HepG2 (cell line): ENCODE results near the gene CKAP5. TPM values are rescaled to one million over a fixed set of nuclear protein-coding genes. Genes with fewer than 3 reads are reported as not detected.

Source experiments
- ARID2 ChIP-seq: sonication (generic); formaldehyde crosslinking; IDR thresholded peaks from 2 replicates; pipeline ENCODE4 v1.8.1; 2022; ENCODE audit warnings: mild to moderate bottlenecking, missing genetic modification reagents, borderline replicate concordance
- BCL6 ChIP-seq: IDR thresholded peaks from 2 replicates; pipeline ENCODE4 v1.6.1; 2016; ENCODE audit warnings: missing genetic modification reagents, missing compliant biosample characterization
- BORCS8-MEF2B ChIP-seq: sonication (generic); formaldehyde crosslinking; IDR thresholded peaks from 2 replicates; pipeline ENCODE4 v1.8.0; 2022; ENCODE audit warnings: mild to moderate bottlenecking, missing genetic modification reagents
- CBX1 ChIP-seq: IDR thresholded peaks from one replicate; pipeline ENCODE4 v1.6.1; 2016; ENCODE audit warnings: antibody characterized with exemption, low read depth
- KDM5A ChIP-seq: fragments of 200-600 bp; sonication (generic); IDR thresholded peaks from 2 replicates; pipeline ENCODE4 v1.7.0; 2018; ENCODE audit warnings: antibody characterized with exemption, mild to moderate bottlenecking, low read length, borderline replicate concordance
- KDM5B ChIP-seq: sonication (generic); formaldehyde crosslinking; IDR thresholded peaks from 2 replicates; pipeline ENCODE4 v1.4.0; 2020; ENCODE audit warnings: missing genetic modification reagents, mild to moderate bottlenecking, borderline replicate concordance
- MAFG ChIP-seq: sonication (generic); formaldehyde crosslinking; IDR thresholded peaks from 2 replicates; pipeline ENCODE4 v1.5.1; 2020; ENCODE audit warnings: mild to moderate bottlenecking, missing genetic modification reagents
- MED13 ChIP-seq: sonication (generic); formaldehyde crosslinking; IDR thresholded peaks from 2 replicates; pipeline ENCODE4 v1.5.0; 2020; ENCODE audit warnings: missing genetic modification reagents
- MXD3 ChIP-seq: IDR thresholded peaks from 2 replicates; pipeline ENCODE4 v1.6.1; 2016; ENCODE audit warnings: mild to moderate bottlenecking, missing biosample characterization, missing genetic modification reagents
- POLR2A ChIP-seq, 2 experiments: IDR thresholded peaks; 2 replicates each; pipeline ENCODE4 v1.6.1; 2011; ENCODE audit warnings: low read depth in 2 of 2, low read length in 2 of 2, mild to moderate bottlenecking in 1 of 2, moderate library complexity in 1 of 2; ENCODE audit not compliant: insufficient read depth in 1 of 2
- POLR2AphosphoS5 ChIP-seq: IDR thresholded peaks from 2 replicates; pipeline ENCODE4 v1.6.1; 2012; ENCODE audit warnings: low read depth, low read length
- RBM22 ChIP-seq: fragments of 200-400 bp; formaldehyde crosslinking; optimal IDR thresholded peaks from 2 replicates; pipeline ENCODE3; 2017; ENCODE audit warnings: mild to moderate bottlenecking, low read length, moderate library complexity
- RNF2 ChIP-seq: fragments of 450-650 bp; conservative IDR thresholded peaks from 2 replicates; pipeline ENCODE4 v1.6.1; 2016; ENCODE audit warnings: low read depth
- ZBTB40 ChIP-seq, 2 experiments: fragments of 450-650 bp in 1 of 2; sonication (generic) in 1 of 2; formaldehyde crosslinking in 1 of 2; IDR thresholded peaks; 2 replicates each; pipeline versions ENCODE4 v1.6.1 to v1.8.0; 2016 to 2022; ENCODE audit warnings: antibody characterized with exemption in 1 of 2, mild to moderate bottlenecking in 1 of 2, missing genetic modification reagents in 1 of 2
- ZBTB44 ChIP-seq: sonication (generic); formaldehyde crosslinking; IDR thresholded peaks from 2 replicates; pipeline ENCODE4 v1.4.0; 2020; ENCODE audit warnings: missing genetic modification reagents
- ZFX ChIP-seq: sonication (generic); formaldehyde crosslinking; IDR thresholded peaks from 2 replicates; pipeline ENCODE4 v1.4.0; 2020; ENCODE audit warnings: mild to moderate bottlenecking, low read depth, missing genetic modification reagents, moderate library complexity
- ZFY ChIP-seq: sonication (generic); formaldehyde crosslinking; IDR thresholded peaks from 2 replicates; pipeline ENCODE4 v1.4.0; 2020; ENCODE audit warnings: missing genetic modification reagents
- ZNF263 ChIP-seq: sonication (generic); formaldehyde crosslinking; IDR thresholded peaks from 2 replicates; pipeline ENCODE4 v1.4.0; 2020; ENCODE audit warnings: missing genetic modification reagents
- ZNF891 ChIP-seq: sonication (generic); formaldehyde crosslinking; IDR thresholded peaks from 2 replicates; pipeline ENCODE4 v1.5.0; 2020; ENCODE audit warnings: mild to moderate bottlenecking, missing genetic modification reagents
- polyA plus RNA-seq, 8 experiments: library from polyadenylated mRNA; depleted of rRNA in 3 of 8; stranded (reverse) in 7 of 8; unstranded in 1 of 8; fragments of >200 nt; fragmentation: Illumina TruSeq in 4 of 8; extraction: Trizol in 4 of 8; gene quantifications; 2 replicates each; pipeline versions ENCODE4 v1.2.1 to v1.2.3, GENCODE V29; 2011 to 2016; ENCODE audit warnings: low read depth in 4 of 8, missing spikeins in 1 of 8, mixed read lengths in 1 of 8; ENCODE audit not compliant: insufficient read depth in 1 of 8
- total RNA-seq, 5 experiments: library from RNA; depleted of rRNA; stranded (reverse); fragments of >200 nt; fragmentation: Illumina TruSeq; extraction: Trizol; gene quantifications; 2 replicates each; pipeline ENCODE4 v1.2.3, GENCODE V29; 2016; ENCODE audit warnings: low read depth in 1 of 5
- TF ChIP-seq, protein P1 (sequence below): sonication (generic); formaldehyde crosslinking; IDR thresholded peaks from 2 replicates; pipeline ENCODE4 v1.5.0; 2020; ENCODE audit warnings: mild to moderate bottlenecking, low read depth, missing genetic modification reagents, borderline replicate concordance

Gene CKAP5
- total and polyA plus RNA-seq, 2 of the 13 experiments (the other 11 are each of a cell fraction or from before 2014, with no cell fraction given): 79.2 to 103 TPM

DNA sequence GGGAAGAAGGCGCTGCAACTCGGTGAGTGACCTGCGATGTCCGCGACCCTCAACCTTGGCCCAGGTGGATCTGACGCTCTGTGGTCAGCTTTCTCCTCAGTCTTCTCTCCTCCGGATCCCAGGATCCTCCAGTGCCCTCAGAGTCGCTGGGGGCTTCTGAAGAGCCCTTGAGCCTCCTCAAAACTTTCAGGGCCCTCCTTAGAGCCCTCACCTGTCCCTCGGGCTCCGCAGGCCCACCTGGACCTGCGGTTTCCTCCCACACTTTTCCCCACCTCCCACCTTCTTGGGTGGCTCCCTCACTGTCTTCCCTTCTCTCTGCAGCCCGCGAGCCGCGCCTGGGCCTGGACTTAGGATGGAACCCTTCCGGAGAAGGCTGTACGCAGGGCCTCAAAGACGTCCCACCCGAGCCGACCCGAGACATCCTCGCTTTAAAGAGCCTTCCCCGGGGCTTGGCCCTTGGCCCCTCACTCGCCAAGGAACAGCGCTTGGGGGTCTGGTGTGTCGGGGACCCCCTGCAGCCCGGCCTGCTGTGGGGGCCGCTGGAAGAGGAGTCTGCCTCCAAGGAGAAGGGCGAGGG lies 144.9 kb downstream of the CKAP5 start (continued):
- TF ChIP-seq ZNF891 (peak; percentile 49; the same call in 1 of the 2 replicates), ARID2 (CRISPR knock-in tag) (no peak), POLR2A (IDR thresholded peaks at IDR 0.05; ENCODE audit: insufficient read depth in 1 of 2, low read depth in 2 of 2, low read length in 2 of 2) (peak in 1 of 2 experiments; percentile 72; a peak in 2 of 4 replicates), RNF2 (no peak), RBM22 (no peak), ZFX (0 out of 2 replicates have a peak, but pooled peaks have one; percentile 32), BORCS8-MEF2B (CRISPR knock-in tag) (0 out of 2 replicates have a peak, but pooled peaks have one; percentile 18), BCL6 (CRISPR knock-in tag) (no peak), ZBTB44 (CRISPR knock-in tag) (no peak), MXD3 (CRISPR knock-in tag) (peak; percentile 7; the same call in 1 of the 2 replicates), CBX1 (no peak), KDM5B (CRISPR knock-in tag) (0 out of 2 replicates have a peak, but pooled peaks have one; percentile 11), MAFG (CRISPR knock-in tag) (no peak), POLR2AphosphoS5 (peak; percentile 51; the same call in 1 of the 2 replicates), KDM5A (peak; percentile 98), ZNF263 (peak; percentile 28; the same call in 1 of the 2 replicates), ZFY (CRISPR knock-in tag) (peak; percentile 65), ZBTB40 (IDR thresholded peaks at IDR 0.05) (no peak), ZBTB40 (CRISPR knock-in tag; IDR thresholded peaks at IDR 0.05) (no peak), MED13 (no peak)
- TF ChIP-seq, protein P1, sequence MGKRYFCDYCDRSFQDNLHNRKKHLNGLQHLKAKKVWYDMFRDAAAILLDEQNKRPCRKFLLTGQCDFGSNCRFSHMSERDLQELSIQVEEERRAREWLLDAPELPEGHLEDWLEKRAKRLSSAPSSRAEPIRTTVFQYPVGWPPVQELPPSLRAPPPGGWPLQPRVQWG (CRISPR knock-in tag): no peak
